Spleen (tissue), 7 donors: ENCODE measurements around the gene ATG9A.

Experiments
- POLR2A ChIP-seq, 3 donors: fragments of 450-650 bp; IDR thresholded peaks; one replicate each; pipeline ENCODE4 v1.5.1; 2017; ENCODE audit warnings: antibody characterized with exemption in 3 of 3, mild to moderate bottlenecking in 1 of 3
- POLR2AphosphoS5 ChIP-seq, 3 donors: sonication (generic); formaldehyde crosslinking; IDR thresholded peaks; one replicate each; pipeline ENCODE4 v1.5.1; 2017; ENCODE audit warnings: antibody characterized with exemption in 3 of 3
- TF ChIP-seq, protein P1 (sequence below), 11 experiments: fragments of 200-600 bp in 7 of 11; fragments of 450-650 bp in 4 of 11; sonication (generic) in 4 of 11; IDR thresholded peaks in 8 of 11; conservative IDR thresholded peaks in 3 of 11; 1 replicate in 7 of 11; 2 replicates in 4 of 11; pipeline versions ENCODE4 v1.4.0 to v1.8.0; 2016 to 2021; ENCODE audit warnings: antibody characterized with exemption in 11 of 11, inconsistent platforms in 4 of 11, mild to moderate bottlenecking in 1 of 11
- donor health status: DM: no; HTN: no; CAD: no; lungs with moderate emphysema.
- donor health status: DM: no; HTN: no; CAD: no.
- donor health status: DM: no; HTN: no; CAD: no.

GRCh38 chr2:219171231-219171651, 58.2 kb downstream of the ATG9A start:
- TF ChIP-seq POLR2A (IDR thresholded peaks at IDR 0.05) (no peak), POLR2AphosphoS5 (IDR thresholded peaks at IDR 0.05) (peak in 2 of 3 donors; percentile 44 to 46)
- TF ChIP-seq, protein P1, sequence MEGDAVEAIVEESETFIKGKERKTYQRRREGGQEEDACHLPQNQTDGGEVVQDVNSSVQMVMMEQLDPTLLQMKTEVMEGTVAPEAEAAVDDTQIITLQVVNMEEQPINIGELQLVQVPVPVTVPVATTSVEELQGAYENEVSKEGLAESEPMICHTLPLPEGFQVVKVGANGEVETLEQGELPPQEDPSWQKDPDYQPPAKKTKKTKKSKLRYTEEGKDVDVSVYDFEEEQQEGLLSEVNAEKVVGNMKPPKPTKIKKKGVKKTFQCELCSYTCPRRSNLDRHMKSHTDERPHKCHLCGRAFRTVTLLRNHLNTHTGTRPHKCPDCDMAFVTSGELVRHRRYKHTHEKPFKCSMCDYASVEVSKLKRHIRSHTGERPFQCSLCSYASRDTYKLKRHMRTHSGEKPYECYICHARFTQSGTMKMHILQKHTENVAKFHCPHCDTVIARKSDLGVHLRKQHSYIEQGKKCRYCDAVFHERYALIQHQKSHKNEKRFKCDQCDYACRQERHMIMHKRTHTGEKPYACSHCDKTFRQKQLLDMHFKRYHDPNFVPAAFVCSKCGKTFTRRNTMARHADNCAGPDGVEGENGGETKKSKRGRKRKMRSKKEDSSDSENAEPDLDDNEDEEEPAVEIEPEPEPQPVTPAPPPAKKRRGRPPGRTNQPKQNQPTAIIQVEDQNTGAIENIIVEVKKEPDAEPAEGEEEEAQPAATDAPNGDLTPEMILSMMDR (IDR thresholded peaks at IDR 0.05 in 8 of 11, conservative IDR thresholded peaks at IDR 0.05 in 3 of 11): peak in 10 of 11 experiments; percentile 28 to 83 (median 64)
